ENCODE data around the gene LIX1L. TPM values are rescaled to one million over a fixed set of nuclear protein-coding genes. Genes with fewer than 3 reads are reported as not detected.
"Not testable (repeated sequence)": the region's sequence is repeated elsewhere in the genome, so short reads cannot be mapped to it uniquely, and the experiment has no call there.

LIX1L gene
- polyA plus RNA-seq, 4 donors, result 25.3 to 31.2 (median 29.2) TPM

DNA sequence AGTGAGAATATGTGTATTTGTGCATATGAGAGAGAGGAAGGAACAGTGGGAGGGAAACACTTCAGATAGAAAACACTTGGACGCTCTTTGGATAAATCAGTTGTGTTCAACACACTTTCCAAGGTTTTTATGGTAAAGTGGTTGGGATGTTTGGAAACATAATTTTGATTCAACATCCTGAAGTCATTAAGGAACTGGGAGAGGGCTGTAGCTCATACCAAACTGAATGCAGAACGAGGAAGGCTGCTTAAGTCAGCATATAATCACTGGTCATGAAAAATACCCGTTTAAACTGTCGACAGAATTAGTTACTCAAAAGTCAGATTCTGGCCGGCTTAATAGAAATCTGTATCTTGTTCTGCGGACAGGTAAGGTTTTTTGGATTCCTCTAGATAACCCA lies 14.9 kb downstream of the LIX1L start:
- DNase-seq (ENCODE audit: low read depth in 4 of 4, low spot score in 3 of 4), result no peak

DNA sequence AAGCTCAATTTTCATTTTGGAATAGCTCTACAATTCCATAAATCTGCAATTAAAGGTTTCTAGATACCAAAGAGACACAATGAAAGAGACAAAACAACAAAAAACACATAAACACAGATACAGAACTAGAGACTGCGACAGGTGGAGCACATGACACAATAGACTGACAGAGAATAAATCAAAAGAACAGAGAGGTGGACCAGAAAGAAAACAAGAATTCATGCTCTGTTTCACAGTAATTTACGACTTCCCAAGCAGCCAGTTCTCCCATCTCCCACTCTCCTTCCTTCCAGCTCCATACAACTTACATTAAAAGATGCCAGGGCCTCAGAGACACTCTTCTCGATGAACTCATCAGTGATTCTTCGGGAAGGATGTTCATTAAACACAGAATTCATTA lies 15.4 kb downstream of the LIX1L start:
- DNase-seq (ENCODE audit: low read depth in 4 of 4, low spot score in 3 of 4), result no peak

GRCh38 chr1:145937436-145937835 lies 20.4 kb downstream of the LIX1L start:
- no peak for DNase-seq (ENCODE audit: low read depth in 4 of 4, low spot score in 3 of 4)

- DNase-seq (ENCODE audit: low read depth in 4 of 4, low spot score in 3 of 4), result no peak
These were observed 21.6 kb downstream of the LIX1L start for GRCh38 chr1:145936247-145936646.

DNA sequence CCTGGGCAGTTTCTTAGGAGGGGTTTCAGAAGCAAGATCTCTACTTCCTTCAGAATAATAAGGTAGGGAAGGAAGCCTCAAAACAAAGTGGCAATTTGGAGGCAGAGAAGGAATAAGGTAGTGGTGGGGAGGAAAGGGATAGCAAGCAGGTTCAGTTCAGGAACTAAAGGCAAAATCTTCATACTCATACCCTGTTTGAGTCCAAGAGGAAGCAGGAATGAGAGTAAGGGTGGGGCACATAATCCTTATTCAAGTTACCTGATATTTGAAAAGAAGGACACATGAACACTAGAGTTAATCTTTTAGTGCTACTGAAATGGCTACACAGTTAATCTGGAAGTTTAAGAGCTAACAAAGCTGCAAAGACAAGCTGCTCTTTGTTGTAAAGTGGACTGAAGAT lies 22.1 kb downstream of the LIX1L start:
- DNase-seq (ENCODE audit: low read depth in 4 of 4, low spot score in 3 of 4), result no peak

- not testable (repeated sequence) for DNase-seq (ENCODE audit: low read depth in 4 of 4, low spot score in 3 of 4)
These were observed 25.3 kb downstream of the LIX1L start for GRCh38 chr1:145932522-145933009.

- DNase-seq (ENCODE audit: low read depth in 4 of 4, low spot score in 3 of 4), result no peak
These were observed 29.7 kb downstream of the LIX1L start for GRCh38 chr1:145927916-145928643.

DNA sequence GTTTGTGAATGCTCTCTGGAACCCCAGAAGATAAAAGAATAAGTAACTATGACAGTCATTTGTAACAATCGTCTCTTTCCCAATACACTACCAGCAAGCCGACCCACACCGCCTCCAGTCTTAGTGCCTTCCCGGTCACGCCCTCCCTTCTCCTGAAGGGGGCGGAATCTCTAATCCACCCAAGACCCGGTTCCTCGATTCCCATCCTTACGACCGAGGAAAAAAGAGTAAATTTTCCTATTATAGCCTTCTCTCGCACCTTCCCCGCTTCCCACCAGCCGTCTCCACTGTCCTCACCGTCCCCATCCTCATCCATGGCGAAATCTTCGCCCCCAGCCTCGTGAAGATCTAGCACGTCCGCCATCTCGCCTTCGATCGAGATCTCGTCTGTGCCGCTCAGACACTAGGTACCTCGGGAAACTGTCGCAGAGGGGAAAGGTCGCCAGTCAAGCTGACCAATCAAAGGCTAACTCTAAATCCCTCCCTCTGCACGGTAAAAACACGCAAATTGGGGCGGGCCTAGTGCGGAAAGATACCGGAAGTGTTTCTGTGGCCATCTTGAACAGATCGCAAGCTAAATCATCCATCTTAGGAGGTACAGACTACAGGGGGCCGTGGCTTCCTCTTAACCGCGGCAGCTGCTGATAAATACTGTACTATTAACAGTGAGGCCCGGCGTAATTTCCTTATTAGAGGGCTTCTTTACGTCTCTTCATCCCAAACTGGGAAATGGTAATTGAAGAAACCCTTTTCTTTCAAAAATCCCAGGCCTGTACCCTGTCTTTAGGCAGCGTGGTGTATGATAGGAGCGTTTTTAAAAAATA lies 30.5 kb downstream of the LIX1L start, which contains the start of gene RBM8A:
RBM8A (minus strand) TSS at position 422 of the 824 bp plus-strand sequence; CDS start at position 364, 58 bp downstream.
- DNase-seq (ENCODE audit: low read depth in 4 of 4, low spot score in 3 of 4), result peak; percentile 89 to 99 (median 98)

- no peak for DNase-seq (ENCODE audit: low read depth in 4 of 4, low spot score in 3 of 4)
These were observed 31.1 kb downstream of the LIX1L start for GRCh38 chr1:145926686-145927062.

DNA sequence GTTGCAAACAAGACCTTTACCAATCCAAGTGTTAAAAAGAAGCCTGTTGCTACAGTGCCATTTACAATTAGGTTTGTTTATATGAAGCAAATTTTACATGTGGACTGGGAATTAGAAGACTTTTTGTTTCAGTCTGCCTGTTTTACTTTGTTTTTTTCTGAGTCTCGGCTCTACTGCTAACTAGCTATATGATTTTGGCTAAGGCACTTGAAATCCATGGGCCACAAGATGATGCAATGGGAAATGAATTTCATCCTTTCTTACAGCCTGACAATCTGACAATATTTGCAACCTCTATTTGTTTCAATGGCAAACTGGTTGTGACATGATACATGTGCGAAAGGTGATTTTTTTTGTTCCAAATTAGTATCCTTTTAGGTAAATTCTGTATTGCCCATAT lies 35.6 kb downstream of the LIX1L start:
- DNase-seq (ENCODE audit: low read depth in 4 of 4, low spot score in 3 of 4), result no peak

- DNase-seq (ENCODE audit: low read depth in 4 of 4, low spot score in 3 of 4), result not testable (repeated sequence)
These were observed 37.5 kb downstream of the LIX1L start for GRCh38 chr1:145920297-145920696.

- DNase-seq (ENCODE audit: low read depth in 4 of 4, low spot score in 3 of 4), result no peak
These were observed 38.6 kb downstream of the LIX1L start for GRCh38 chr1:145918992-145919939.

DNA sequence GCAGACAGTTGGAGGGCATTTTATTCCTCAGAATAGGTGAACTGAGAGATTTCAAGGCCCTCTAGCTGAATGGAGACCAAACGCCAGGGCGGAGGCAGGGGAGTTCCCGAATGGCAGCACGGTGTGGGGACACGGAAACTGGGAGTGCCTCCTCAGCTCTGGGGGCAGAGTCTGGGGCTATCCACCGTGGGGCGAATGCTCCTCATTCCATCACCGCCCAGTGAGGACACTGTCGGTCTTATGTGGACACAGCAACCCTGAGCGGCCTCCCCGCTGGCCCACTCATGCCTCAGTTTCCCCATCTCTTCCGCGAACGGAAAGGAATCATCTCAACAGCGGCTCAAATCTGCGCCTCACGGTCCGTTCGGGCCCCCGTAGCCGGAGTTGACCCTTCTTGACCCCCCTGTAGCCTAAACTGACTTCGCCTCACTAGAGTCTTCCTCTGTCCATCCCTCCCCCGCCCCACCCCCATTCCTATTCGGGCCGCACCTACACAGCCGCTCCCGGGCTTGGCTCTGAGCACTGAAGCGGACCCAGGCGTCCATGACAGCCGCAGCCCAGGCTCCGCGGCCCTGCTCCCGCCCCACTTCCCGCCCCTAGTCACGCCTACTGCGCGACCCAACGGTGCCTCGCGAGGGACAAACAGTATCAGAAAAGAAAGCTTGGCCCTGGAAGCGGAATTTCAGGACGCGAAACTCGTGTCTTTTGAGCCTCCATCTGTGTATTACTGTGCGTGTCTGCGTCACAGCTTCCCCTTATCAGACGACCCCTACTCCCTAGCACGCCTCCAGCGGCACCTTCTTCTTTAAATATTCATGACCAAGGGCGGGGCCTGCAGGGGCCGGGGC lies 39.4 kb downstream of the LIX1L start, which contains the start of gene PEX11B:
PEX11B (minus strand) TSS at position 574 of the 848 bp plus-strand sequence; CDS start at position 545, 29 bp downstream.
- peak; percentile 84 to 87 (median 86) for DNase-seq (ENCODE audit: low read depth in 4 of 4, low spot score in 3 of 4)

DNA sequence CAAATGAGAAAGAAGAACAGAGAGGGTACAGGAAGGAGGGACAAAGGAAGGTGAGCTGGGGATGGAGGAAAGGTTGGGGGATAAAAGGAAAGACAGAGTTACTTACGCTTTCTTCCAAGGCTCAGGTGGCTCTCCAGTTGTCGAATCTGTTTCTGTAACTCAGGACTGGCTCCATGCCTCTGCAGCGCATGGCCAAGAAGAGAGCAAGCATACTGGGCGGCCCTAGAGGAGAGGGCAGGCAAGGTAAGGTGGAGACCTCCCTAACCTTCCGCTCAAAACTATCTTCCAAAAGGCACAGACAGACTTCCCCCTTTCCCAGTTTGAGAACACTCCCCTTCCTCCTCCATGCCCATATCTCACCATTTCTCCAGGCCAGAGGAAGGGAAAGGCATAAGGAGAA lies 40.2 kb downstream of the LIX1L start:
- DNase-seq (ENCODE audit: low read depth in 4 of 4, low spot score in 3 of 4), result no peak

DNA sequence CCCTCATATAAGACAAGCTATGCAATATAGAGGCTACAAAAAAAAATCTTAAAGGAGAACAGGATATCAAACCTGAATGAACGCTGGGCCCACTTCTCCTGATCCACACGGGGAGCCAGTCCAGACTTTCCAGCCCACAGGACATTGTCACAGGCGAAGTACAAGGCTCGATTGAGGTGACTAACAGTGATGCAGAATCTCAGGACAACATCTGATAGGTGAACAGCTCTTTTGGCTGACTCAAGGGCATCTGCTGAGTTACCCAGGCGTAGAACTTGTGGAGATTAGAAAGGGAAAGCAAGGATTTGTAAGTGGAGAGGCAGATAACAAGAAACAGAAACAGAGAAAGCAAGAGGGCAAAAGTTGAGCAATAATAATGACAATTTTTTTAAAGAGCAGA lies 41.1 kb downstream of the LIX1L start:
- DNase-seq (ENCODE audit: low read depth in 4 of 4, low spot score in 3 of 4), result no peak

DNA sequence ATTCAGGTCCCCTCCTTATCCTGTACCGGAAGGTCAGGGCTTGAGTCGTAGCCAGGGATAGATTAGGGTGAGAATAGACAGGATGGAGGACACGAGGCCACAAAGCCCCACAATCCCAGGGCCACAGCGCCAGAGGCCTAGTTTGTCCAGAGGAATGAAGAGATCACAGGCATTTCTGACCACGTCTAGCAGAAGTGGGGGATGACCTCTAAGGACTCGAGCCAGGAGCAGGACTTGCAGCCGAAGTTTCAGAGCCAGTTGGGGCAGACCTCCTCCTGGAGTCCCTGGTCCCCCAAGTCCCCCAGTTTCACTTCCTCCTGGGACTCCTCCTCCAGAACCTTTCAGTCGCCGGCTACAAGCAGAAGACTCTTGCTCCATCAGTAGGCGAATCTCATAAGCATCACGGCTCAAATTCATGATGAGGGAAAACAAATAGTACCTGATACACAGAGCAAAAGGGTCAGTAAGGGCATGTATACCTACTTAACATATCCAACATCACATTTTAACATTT lies 45.6 kb downstream of the LIX1L start:
- DNase-seq (ENCODE audit: low read depth in 4 of 4, low spot score in 3 of 4), result no peak

- no peak for DNase-seq (ENCODE audit: low read depth in 4 of 4, low spot score in 3 of 4)
These were observed 49.2 kb downstream of the LIX1L start for GRCh38 chr1:145908653-145909052.

DNA sequence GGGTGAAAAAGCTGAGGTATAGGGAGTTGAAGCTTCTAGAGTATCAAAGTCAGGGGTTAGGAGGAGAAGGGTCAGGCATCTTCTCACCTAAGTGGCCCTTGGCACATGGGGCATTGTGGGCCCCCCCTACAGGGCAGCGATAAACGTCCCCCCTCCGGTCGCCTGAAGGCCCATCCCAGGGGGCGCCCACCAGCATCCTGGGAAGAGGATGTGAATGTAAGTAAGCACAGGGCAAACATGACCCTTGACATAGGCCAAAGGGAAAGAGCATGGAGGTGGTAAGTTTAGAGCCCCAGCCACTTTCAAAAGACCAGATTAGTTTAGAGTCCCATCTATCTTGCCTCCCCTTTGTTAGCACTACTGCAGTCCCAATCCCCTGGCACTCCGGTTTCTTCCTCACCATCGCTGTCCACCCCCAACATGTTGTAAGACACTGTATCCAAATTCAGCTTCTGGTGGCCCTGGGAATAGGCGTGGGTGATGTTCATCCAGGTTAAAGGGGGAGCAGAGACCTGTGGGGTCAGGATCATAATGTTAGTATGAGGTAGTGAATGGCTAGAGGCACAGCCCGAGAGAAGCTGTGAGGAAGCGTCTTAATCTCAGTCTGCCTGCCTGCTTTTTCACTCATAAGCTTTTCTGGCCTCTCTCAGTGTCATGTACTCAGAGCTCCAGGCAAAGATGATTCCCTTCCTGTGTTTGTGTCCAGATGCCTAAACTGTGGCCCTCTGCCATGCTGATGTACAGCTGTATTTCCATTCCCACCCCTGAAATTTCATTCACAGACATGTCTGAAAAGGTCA lies 50.7 kb downstream of the LIX1L start:
- DNase-seq (ENCODE audit: low read depth in 4 of 4, low spot score in 3 of 4), result no peak

Measured in right renal pelvis (tissue), 4 donors.